Astrocyte (in vitro differentiated cells and primary cell): ENCODE results near the gene KRT72.

Experiments
- CTCF ChIP-seq: IDR thresholded peaks from 2 replicates; pipeline ENCODE4 v1.5.1; 2011; ENCODE audit warnings: low read depth, mild to moderate bottlenecking, inconsistent platforms, low read length, moderate library complexity; ENCODE audit not compliant: insufficient read depth
- EZH2 ChIP-seq: IDR thresholded peaks from 2 replicates; pipeline ENCODE4 v1.6.1; 2012; ENCODE audit warnings: mild to moderate bottlenecking, low read length, inconsistent platforms; ENCODE audit not compliant: insufficient read depth

DNA sequence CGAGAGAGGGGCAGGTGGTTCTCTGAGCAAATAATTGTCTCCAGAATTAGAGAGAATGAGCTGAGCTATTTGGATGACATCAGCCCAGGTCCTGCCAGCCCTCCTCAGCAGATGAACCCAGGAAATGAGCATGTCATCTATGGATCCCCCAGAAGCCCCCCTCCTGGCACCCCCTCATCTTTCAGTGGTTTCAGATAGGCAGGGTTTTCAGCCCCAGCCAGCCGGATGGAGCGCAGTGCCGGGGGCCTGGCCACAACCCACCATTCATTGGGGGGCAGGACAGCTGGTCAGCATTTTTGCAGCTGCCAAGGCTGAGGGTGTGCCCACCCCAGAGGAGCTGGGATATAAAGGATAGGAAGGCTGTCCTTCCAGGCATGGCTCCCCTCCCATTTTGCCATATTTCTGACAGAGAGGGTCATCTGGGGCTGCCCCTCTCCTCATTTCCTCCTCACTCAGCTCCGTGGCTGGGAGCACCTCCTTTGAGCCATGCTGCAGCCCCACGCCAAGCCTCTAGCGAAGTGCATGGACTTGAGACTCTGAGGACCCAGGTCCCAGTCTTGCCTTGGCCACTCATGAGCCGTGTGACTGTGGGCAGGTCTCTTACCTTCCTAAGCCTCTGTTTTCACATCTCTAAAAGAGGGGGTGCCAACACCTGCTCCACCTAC, 42.4 kb downstream of the KRT72 start:
- TF ChIP-seq CTCF (no peak), EZH2 (no peak)
